ENCODE results near the gene TBC1D25.

DNA sequence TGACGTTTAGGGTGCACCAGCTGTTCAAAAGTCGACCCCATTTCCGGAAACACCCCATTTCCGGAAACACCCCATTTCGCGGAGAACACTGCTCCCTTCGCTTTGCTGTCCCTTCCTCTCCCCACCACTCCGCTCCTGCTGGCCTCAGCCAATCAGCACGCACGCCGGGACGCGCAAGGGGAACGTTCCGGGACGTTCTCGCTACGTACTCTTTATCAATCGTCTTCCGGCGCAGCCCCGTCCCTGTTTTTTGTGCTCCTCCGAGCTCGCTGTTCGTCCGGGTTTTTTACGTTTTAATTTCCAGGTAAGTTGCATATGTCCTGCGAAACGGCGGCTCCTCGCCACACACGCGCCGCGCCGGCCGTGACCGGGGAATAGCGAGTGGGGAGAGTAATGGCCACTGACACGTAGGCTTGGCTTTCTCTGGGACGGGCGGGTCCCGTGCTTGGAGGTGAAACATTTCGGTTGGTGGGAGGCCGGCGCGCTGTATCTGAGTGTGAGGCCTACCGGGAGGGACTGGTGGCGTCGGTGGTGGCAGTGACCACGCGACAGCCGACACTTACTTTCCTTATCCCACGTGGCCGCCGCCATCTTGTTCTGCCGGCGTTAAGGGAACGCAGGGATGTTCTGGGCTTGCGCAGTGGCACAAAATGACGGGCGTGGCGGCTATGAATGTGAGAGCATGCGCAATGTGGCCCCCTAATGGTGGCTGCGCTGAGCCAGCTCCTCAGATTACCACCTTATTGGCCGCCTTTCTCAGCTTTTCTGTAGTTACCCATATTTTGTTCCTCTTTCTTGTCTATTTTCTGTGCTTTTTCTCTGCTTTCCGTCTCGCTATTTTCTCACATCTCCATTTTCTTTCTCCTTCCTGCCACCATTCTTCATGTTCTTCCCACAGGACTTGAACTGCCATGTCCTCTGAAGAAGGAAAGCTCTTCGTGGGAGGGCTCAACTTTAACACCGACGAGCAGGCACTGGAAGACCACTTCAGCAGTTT is 35.1 kb downstream of the TBC1D25 start, which contains the start of gene RBM3:
- TF ChIP-seq, protein P1, sequence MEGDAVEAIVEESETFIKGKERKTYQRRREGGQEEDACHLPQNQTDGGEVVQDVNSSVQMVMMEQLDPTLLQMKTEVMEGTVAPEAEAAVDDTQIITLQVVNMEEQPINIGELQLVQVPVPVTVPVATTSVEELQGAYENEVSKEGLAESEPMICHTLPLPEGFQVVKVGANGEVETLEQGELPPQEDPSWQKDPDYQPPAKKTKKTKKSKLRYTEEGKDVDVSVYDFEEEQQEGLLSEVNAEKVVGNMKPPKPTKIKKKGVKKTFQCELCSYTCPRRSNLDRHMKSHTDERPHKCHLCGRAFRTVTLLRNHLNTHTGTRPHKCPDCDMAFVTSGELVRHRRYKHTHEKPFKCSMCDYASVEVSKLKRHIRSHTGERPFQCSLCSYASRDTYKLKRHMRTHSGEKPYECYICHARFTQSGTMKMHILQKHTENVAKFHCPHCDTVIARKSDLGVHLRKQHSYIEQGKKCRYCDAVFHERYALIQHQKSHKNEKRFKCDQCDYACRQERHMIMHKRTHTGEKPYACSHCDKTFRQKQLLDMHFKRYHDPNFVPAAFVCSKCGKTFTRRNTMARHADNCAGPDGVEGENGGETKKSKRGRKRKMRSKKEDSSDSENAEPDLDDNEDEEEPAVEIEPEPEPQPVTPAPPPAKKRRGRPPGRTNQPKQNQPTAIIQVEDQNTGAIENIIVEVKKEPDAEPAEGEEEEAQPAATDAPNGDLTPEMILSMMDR (IDR thresholded peaks at IDR 0.05; ENCODE audit: insufficient read depth, low read length, poor library complexity, severe bottlenecking) = no peak
- TF ChIP-seq EZH2phosphoT487 (conservative IDR thresholded peaks at IDR 0.05; ENCODE audit: low read length) = no peak

All from SU-DHL-6 (cell line).